ENCODE data around the gene RBM39. TPM values are rescaled to one million over a fixed set of nuclear protein-coding genes. Genes with fewer than 3 reads are reported as not detected.

Gene RBM39
- total and polyA plus RNA-seq, 9 of the 15 experiments (the other 6 are each of a cell fraction or from before 2014, with no cell fraction given), result 143 to 319 (median 228) TPM

DNA sequence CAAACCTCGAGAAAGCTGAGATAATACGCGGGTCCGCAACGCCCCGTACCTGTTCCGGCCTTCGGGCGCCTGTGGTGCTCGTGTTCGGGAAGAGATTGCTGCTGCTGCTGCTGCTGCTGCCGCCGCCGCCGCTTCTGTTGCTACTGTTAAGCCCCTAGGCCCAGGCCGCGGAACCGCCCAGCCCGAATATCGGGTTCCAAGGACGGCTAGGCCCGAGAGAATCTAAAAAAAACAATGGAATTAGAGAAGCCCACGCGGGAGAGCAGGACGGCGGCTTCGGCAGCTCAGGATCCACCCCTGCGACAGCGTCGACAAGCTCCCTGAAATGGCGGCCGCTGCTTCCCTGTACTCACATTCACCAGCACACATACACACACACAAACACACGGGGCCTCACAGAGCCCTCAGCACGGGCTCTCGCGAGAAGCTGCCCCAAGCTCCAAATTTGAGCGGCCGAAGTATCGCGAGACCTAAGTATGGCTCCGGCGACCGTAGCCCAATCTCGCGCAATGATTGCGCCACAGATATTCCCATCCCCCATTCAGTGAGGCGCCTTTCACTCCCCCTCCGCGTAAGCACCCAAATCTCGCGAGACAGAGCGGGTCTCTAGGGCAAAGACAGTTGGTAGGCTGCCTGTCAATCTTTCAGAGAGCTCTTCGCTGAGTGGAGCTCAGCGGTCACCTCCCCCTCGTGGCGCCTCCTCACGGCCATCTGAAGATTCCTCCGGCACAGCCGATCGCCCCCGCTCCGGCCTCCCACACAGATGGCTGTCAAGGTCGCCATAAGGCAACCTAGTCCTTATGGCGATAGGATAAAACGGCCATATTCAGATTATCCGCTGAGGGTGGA, at the start of gene RBM39 (continued):
- TF ChIP-seq, protein P1, sequence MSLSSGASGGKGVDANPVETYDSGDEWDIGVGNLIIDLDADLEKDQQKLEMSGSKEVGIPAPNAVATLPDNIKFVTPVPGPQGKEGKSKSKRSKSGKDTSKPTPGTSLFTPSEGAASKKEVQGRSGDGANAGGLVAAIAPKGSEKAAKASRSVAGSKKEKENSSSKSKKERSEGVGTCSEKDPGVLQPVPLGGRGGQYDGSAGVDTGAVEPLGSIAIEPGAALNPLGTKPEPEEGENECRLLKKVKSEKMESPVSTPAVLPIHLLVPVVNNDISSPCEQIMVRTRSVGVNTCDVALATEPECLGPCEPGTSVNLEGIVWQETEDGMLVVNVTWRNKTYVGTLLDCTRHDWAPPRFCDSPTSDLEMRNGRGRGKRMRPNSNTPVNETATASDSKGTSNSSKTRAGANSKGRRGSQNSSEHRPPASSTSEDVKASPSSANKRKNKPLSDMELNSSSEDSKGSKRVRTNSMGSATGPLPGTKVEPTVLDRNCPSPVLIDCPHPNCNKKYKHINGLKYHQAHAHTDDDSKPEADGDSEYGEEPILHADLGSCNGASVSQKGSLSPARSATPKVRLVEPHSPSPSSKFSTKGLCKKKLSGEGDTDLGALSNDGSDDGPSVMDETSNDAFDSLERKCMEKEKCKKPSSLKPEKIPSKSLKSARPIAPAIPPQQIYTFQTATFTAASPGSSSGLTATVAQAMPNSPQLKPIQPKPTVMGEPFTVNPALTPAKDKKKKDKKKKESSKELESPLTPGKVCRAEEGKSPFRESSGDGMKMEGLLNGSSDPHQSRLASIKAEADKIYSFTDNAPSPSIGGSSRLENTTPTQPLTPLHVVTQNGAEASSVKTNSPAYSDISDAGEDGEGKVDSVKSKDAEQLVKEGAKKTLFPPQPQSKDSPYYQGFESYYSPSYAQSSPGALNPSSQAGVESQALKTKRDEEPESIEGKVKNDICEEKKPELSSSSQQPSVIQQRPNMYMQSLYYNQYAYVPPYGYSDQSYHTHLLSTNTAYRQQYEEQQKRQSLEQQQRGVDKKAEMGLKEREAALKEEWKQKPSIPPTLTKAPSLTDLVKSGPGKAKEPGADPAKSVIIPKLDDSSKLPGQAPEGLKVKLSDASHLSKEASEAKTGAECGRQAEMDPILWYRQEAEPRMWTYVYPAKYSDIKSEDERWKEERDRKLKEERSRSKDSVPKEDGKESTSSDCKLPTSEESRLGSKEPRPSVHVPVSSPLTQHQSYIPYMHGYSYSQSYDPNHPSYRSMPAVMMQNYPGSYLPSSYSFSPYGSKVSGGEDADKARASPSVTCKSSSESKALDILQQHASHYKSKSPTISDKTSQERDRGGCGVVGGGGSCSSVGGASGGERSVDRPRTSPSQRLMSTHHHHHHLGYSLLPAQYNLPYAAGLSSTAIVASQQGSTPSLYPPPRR (CRISPR knock-in tag; IDR thresholded peaks at IDR 0.05; ENCODE audit: borderline replicate concordance), result no peak
- TF ChIP-seq, protein P2, sequence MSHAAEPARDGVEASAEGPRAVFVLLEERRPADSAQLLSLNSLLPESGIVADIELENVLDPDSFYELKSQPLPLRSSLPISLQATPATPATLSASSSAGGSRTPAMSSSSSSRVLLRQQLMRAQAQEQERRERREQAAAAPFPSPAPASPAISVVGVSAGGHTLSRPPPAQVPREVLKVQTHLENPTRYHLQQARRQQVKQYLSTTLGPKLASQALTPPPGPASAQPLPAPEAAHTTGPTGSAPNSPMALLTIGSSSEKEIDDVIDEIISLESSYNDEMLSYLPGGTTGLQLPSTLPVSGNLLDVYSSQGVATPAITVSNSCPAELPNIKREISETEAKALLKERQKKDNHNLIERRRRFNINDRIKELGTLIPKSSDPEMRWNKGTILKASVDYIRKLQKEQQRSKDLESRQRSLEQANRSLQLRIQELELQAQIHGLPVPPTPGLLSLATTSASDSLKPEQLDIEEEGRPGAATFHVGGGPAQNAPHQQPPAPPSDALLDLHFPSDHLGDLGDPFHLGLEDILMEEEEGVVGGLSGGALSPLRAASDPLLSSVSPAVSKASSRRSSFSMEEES (CRISPR knock-in tag; IDR thresholded peaks at IDR 0.05), result no peak
- TF ChIP-seq POLR2B (IDR thresholded peaks at IDR 0.05; ENCODE audit: low read depth, partially characterized antibody) (peak; percentile 92), HNRNPUL1 (IDR thresholded peaks at IDR 0.05; ENCODE audit: low read length) (no peak), NFXL1 (CRISPR knock-in tag; IDR thresholded peaks at IDR 0.05) (no peak), NUFIP1 (IDR thresholded peaks at IDR 0.05; ENCODE audit: partially characterized antibody) (no peak), PML (IDR thresholded peaks at IDR 0.05; ENCODE audit: low read length) (peak; percentile 89), FOXA3 (CRISPR knock-in tag; conservative IDR thresholded peaks at IDR 0.05 in 1 of 2, IDR thresholded peaks at IDR 0.05 in 1 of 2) (0 out of 4 replicates have a peak, but pooled peaks of 1 of the 2 experiments have one; percentile 32), TAF1 (IDR thresholded peaks at IDR 0.05; ENCODE audit: control insufficient read depth, extremely low read depth, insufficient read depth, low read length, severe bottlenecking) (peak; percentile 89), TEAD2 (tag; IDR thresholded peaks at IDR 0.05) (no peak), SIX5 (IDR thresholded peaks at IDR 0.05; ENCODE audit: borderline replicate concordance in 1 of 2, insufficient read depth in 1 of 2, low read depth in 1 of 2, low read length in 2 of 2) (0 out of 4 replicates have a peak, but pooled peaks of 1 of the 2 experiments have one; percentile 8), ZNF766 (CRISPR knock-in tag; conservative IDR thresholded peaks at IDR 0.05) (peak; percentile 13; the same call in 1 of the 2 replicates), EHMT2 (IDR thresholded peaks at IDR 0.05) (no peak), ARNT (IDR thresholded peaks at IDR 0.05) (peak; percentile 11 to 59; a peak in 2 of 4 replicates), KLF13 (tag; IDR thresholded peaks at IDR 0.05; ENCODE audit: borderline replicate concordance, low read depth) (peak; percentile 32; the same call in 1 of the 2 replicates)
- TF ChIP-seq, protein P3, sequence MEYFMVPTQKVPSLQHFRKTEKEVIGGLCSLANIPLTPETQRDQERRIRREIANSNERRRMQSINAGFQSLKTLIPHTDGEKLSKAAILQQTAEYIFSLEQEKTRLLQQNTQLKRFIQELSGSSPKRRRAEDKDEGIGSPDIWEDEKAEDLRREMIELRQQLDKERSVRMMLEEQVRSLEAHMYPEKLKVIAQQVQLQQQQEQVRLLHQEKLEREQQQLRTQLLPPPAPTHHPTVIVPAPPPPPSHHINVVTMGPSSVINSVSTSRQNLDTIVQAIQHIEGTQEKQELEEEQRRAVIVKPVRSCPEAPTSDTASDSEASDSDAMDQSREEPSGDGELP (CRISPR knock-in tag; IDR thresholded peaks at IDR 0.05; ENCODE audit: borderline replicate concordance), result peak; percentile 96
- TF ChIP-seq, protein P4, sequence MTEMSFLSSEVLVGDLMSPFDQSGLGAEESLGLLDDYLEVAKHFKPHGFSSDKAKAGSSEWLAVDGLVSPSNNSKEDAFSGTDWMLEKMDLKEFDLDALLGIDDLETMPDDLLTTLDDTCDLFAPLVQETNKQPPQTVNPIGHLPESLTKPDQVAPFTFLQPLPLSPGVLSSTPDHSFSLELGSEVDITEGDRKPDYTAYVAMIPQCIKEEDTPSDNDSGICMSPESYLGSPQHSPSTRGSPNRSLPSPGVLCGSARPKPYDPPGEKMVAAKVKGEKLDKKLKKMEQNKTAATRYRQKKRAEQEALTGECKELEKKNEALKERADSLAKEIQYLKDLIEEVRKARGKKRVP (CRISPR knock-in tag; IDR thresholded peaks at IDR 0.05), result peak; percentile 79
